RWPE2 (cell line): ENCODE results near the gene DCBLD1.

Experiments
- ATAC-seq: fragments of 200-7000 bp; cut with Tn5 transposase; 3 replicates; pipeline ENCODE4 v1.9.1; 2021; ENCODE audit warnings: low read depth
- DNase-seq: peaks from one replicate; pipeline ENCODE4 v3.0.0-alpha.2; 2020; ENCODE audit warnings: low spot score
- H3K27ac ChIP-seq: fragments of 450-650 bp; 2 replicates; pipeline ENCODE4 v1.5.1; 2017; ENCODE audit warnings: mild to moderate bottlenecking; ENCODE audit not compliant: poor library complexity, severe bottlenecking
- H3K27me3 ChIP-seq: fragments of 250-450 bp; sonication (Bioruptor Pico); 2 replicates; pipeline ENCODE4 v1.5.1; 2021; ENCODE audit warnings: mild to moderate bottlenecking, moderate library complexity; ENCODE audit not compliant: insufficient read depth, poor library complexity, severe bottlenecking
- H3K36me3 ChIP-seq: fragments of 250-450 bp; sonication (Bioruptor Pico); 2 replicates; pipeline ENCODE4 v1.5.1; 2020; ENCODE audit warnings: low read depth, mild to moderate bottlenecking, moderate library complexity
- H3K4me1 ChIP-seq: fragments of 250-450 bp; sonication (Bioruptor Pico); 2 replicates; pipeline ENCODE4 v1.5.1; 2021; ENCODE audit warnings: mild to moderate bottlenecking, moderate library complexity; ENCODE audit not compliant: insufficient read depth, poor library complexity, severe bottlenecking
- H3K4me3 ChIP-seq: fragments of 250-450 bp; sonication (Bioruptor Pico); 2 replicates; pipeline ENCODE4 v1.5.1; 2021; ENCODE audit warnings: mild to moderate bottlenecking, moderate library complexity; ENCODE audit not compliant: severe bottlenecking
- H3K9me3 ChIP-seq: fragments of 250-450 bp; sonication (Bioruptor Pico); 2 replicates; pipeline ENCODE4 v1.5.1; 2021; ENCODE audit warnings: mild to moderate bottlenecking, moderate library complexity; ENCODE audit not compliant: severe bottlenecking
- TF ChIP-seq, protein P1 (sequence below): fragments of 450-650 bp; IDR thresholded peaks from one replicate; pipeline ENCODE4 v1.5.1; 2017; ENCODE audit warnings: mild to moderate bottlenecking, moderate library complexity; ENCODE audit not compliant: poor library complexity, severe bottlenecking

DCBLD1 gene

DNA sequence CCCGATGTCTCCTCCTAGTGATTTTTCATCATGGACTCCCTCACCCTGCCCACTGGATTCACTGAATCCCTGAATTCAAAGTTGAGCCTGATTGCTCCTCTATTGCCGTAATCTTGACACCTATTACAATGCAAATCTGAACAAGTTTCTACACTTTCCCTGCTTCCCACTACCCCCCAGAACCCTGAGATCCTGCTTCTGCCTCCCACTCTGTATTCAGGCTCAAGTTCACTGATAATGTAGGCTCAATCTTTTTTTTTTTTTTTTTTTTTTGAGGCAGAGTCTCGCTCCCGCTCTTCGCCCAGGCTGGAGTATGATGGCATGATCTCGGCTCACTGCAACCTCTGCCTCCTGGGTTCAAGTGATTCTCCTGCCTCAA lies 3.6 kb upstream of the DCBLD1 start:
- H3K4me3 ChIP-seq = no peak overlapping the region
- ATAC-seq (no peak), DNase-seq (no peak)
- no peaks in the 10 kb centered on the region for H3K9me3 ChIP-seq
- H3K27me3 ChIP-seq = no peaks in the 10 kb centered on the region
- H3K36me3 ChIP-seq = peaks cover 2% of the 10 kb centered on the region
- H3K4me1 ChIP-seq = no peaks in the 10 kb centered on the region
- no peak overlapping the region for H3K27ac ChIP-seq
- TF ChIP-seq, protein P1, sequence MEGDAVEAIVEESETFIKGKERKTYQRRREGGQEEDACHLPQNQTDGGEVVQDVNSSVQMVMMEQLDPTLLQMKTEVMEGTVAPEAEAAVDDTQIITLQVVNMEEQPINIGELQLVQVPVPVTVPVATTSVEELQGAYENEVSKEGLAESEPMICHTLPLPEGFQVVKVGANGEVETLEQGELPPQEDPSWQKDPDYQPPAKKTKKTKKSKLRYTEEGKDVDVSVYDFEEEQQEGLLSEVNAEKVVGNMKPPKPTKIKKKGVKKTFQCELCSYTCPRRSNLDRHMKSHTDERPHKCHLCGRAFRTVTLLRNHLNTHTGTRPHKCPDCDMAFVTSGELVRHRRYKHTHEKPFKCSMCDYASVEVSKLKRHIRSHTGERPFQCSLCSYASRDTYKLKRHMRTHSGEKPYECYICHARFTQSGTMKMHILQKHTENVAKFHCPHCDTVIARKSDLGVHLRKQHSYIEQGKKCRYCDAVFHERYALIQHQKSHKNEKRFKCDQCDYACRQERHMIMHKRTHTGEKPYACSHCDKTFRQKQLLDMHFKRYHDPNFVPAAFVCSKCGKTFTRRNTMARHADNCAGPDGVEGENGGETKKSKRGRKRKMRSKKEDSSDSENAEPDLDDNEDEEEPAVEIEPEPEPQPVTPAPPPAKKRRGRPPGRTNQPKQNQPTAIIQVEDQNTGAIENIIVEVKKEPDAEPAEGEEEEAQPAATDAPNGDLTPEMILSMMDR = no peak

DNA sequence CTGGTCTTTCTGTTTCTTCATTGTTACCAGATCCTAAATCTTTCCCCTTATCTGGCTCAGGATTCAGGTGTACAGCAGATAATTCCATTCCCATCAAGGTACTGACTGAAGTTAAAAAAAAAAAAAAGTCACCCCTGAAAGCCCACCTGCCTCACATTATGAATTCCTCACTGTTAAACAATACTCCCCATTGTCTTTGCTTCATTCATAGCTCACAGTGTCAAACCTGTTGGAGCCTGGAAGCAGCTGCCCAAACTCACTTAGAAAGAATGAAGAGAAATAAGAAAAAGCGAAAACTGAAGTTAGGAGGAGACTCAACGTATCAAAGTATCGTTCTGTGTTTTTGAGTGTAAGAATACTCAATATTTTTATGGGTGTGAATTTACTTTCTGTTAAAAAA lies 1.8 kb upstream of the DCBLD1 start:
- no peak for DNase-seq
- Histone ChIP-seq H3K27me3 (no peaks in the 10 kb centered on the region), H3K9me3 (no peaks in the 10 kb centered on the region), H3K4me1 (peaks cover 8% of the 10 kb centered on the region), H3K27ac (no peak overlapping the region), H3K4me3 (no peak overlapping the region), H3K36me3 (peaks cover 20% of the 10 kb centered on the region)
- TF ChIP-seq, protein P1 = no peak
- no peak for ATAC-seq

DNA sequence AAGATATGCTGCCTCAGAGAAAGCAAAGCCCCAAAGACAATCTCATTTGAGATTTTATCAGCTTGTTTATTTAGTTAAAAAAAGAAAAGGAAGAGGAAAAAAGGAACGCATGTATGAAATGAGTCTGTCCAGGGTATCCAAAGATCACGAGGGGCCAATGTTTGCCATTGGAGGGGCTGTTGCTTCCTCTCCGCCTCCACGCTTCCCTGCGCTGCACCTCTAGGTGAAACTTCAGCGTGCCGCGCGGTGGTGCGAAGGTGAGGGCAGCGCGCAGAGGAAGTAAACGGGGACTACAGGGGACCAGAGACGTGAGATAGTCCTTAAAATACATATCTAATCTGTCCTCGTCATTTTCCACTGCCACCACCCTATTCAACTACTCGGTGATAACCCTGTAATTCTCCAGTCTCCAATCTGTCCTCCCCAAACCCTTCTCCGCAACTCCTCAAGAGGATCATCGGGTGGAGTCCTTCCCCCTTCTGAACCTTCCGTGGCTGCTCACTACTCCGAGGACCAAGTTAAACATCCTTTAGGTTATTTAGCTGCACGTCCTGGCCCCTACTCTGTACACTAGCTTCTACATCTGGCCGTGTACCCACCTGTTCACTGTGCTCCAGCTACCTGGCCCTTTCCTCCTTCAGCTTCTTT lies 1.1 kb upstream of the DCBLD1 start:
- Histone ChIP-seq H3K27me3 (no peaks in the 10 kb centered on the region), H3K9me3 (no peaks in the 10 kb centered on the region), H3K4me3 (no peak overlapping the region), H3K36me3 (peaks cover 27% of the 10 kb centered on the region), H3K4me1 (peaks cover 16% of the 10 kb centered on the region), H3K27ac (peak overlapping the region; percentile 95)
- ATAC-seq (no peak), DNase-seq (no peak)
- TF ChIP-seq, protein P1 = no peak

DNA sequence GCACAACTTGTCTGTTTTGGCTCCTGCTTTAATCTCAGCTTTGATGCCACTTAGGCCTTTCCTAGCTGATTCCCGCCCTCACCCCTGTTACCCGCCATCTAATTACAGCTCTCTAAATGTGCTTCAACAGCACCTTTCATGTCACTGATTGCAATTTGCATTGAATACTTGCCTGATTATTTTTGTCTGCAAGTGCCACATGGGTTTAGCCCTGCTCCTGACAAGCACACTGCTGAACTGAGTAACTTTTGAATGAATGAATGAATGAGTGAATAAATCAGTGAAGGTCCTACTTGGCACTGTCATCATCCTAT lies 591 bp upstream of the DCBLD1 start:
- no peaks in the 10 kb centered on the region for H3K9me3 ChIP-seq
- peak overlapping the region; percentile 59 for H3K4me3 ChIP-seq
- no peaks in the 10 kb centered on the region for H3K27me3 ChIP-seq
- peak overlapping the region; percentile 95 for H3K27ac ChIP-seq
- TF ChIP-seq, protein P1 = no peak
- ATAC-seq (no peak), DNase-seq (no peak)
- peaks cover 32% of the 10 kb centered on the region for H3K36me3 ChIP-seq
- peaks cover 16% of the 10 kb centered on the region for H3K4me1 ChIP-seq

DNA sequence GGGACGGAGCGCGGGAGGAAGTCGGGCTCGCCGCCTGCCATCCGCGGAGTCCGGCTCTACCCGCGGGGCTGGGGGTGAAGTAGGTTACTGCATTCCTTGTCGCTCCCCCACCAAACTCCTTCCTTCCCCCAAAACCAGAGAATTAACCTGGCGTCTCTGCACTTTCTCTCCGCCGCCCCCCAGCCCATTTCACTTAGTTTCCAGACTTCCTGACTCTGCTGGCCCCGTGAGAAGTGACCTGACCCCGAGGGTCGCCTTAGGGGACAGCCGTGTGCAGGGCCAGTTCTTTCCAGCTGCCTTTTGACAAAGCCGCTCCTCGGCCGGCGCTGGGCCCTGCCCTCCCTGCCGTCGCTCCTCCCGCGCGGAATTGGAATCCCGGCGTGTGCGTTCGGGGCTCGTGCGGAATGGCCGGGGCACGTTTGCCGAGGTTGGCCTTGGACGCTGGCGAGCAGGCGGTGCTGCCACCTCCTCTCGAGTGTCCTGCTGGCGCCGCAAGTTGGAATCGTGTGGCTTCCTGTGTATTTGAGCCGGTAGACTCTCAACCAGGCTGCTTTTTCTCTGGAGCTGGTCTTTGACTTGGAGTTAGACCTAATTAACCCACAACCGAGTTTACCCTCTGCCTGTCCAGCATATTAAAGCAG lies 650 bp downstream of the DCBLD1 start:
- no peaks in the 10 kb centered on the region for H3K9me3 ChIP-seq
- DNase-seq (no peak), ATAC-seq (peak; percentile 27)
- H3K4me3 ChIP-seq = peak overlapping the region; percentile 59
- H3K27me3 ChIP-seq = no peaks in the 10 kb centered on the region
- TF ChIP-seq, protein P1 = no peak
- peaks cover 16% of the 10 kb centered on the region for H3K4me1 ChIP-seq
- H3K27ac ChIP-seq = peak overlapping the region; percentile 95
- peaks cover 44% of the 10 kb centered on the region for H3K36me3 ChIP-seq
